RPMI8226 (cell line): ENCODE results near the gene HBS1L.

ENCODE experiments used
- DNase-seq: peaks from one replicate; pipeline ENCODE4 v3.0.0-alpha.2; 2015

Gene HBS1L

GRCh38 chr6:134943522-134944111, 111.0 kb downstream of the HBS1L start:
- DNase-seq = no peak

DNA sequence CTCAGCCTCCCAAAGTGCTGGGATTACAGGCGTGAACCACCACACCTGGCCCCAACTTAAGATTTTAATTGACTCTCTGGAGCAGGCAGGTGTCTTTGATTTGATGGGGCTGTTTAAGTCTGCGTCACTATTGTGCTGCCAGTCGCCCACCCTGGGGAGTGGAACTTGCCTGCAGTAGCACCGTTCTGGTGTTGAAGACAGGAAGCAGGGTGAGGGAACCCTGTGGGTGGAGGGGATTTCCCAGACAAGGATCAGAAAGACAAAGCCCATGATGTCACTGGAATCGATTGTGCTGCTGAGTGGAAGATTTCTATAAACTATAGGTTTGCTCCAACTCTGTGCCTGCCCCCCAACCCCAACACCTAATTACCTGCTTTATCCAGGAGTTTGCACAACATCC, 115.7 kb downstream of the HBS1L start:
- DNase-seq = no peak

GRCh38 chr6:134937426-134937825, 117.2 kb downstream of the HBS1L start:
- no peak for DNase-seq

DNA sequence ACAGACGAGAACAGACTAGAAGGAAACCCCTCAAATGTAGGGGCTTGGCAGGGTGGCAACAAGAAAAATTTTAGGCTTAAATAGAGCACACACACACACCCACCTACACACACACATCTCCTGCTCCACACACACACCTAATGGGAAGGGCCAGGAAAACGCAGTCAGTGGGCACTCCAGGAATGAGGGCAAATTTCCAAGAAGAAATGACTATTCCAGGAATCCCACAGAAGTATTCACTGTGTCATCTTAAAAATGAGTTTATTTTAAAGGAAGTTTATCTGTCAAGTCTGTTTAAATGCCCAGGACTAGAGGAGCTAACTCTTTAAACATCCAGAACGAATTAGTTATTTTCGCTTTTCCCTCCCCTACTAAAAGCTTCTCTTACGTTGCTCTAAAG, 117.7 kb downstream of the HBS1L start:
- no peak for DNase-seq

- no peak for DNase-seq
These were observed 118.1 kb downstream of the HBS1L start for GRCh38 chr6:134936476-134936875.

GRCh38 chr6:134934793-134935485, 119.7 kb downstream of the HBS1L start:
- DNase-seq = no peak

- DNase-seq = no peak
These were observed 121.8 kb downstream of the HBS1L start for GRCh38 chr6:134932535-134933470.

- DNase-seq = no peak
These were observed 122.5 kb downstream of the HBS1L start for GRCh38 chr6:134932098-134932497.

GRCh38 chr6:134930463-134930862, 124.2 kb downstream of the HBS1L start:
- no peak for DNase-seq

DNA sequence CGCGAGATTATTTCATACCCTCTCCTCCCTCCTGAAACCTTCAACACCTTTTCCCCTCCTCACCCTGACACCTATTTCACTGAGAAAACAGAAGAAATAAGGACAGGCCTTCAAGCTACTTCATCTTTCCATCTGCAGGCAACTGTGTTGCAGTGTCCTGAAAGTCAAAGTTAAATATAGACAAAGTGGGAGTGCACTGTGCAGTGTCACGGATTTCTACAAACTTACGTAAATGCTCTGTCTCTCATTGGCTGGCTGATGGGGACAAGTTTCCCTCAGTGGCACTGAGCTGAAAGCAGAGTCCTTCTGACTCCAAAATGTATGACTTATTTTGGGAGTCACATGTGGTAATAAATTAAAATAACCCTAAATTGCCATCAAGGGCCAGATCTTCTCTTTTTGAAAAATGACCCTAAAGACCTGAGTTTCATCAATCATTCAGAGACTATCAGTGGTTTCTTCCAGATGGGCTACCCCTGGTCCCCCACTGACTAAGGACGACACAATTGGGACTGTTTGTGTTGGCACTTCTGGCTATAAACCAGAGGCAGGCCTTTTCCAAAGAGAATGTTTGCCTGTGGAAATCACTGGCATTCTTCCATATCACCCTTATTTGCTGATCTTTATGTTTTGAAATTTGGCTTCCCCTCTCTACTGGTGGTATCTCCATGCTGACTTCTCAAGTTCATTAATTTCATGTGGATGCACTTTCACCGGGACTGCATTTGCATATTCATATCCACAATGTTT, 126.3 kb downstream of the HBS1L start:
- DNase-seq = no peak

- no peak for DNase-seq
These were observed 128.8 kb downstream of the HBS1L start for GRCh38 chr6:134925800-134926199.

GRCh38 chr6:134921721-134922261, 132.8 kb downstream of the HBS1L start:
- no peak for DNase-seq

DNA sequence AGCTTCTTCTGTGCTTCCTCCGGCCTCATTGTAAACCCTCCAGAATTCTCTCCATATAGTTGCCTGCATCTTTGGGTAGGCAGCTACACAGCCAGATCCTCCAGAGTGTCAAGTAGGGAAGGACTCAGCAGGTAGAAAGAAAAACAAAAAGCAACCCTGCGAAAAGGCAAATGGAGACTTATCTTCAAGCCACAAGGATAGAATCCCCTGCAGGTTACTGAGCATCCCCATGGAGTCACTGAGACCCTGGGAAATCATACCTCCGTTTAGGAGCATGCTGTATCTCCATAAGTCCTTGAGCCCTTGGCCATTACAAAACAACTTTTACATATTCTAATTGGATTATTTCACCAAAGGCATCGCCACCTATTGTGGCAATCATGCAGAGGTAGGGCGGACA, 133.3 kb downstream of the HBS1L start:
- no peak for DNase-seq

DNA sequence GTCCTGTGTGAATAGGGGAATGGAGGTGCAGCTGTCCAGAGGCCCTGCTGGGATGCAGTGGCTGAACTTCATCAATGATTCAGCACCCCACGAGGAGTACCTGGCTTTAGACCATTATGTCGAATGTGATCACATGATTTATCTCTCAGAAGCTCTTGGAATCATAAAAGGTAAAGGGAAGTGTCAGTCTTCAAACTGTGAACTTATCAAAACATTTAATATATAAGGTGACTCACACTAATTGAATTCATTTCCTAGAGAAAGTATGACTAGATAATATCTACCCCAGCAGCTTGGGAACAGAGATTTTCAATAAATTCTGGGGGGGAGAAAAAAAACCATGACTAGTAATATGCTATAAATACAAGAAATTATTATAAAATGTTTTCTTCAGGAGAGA, 134.2 kb downstream of the HBS1L start:
- no peak for DNase-seq

GRCh38 chr6:134918418-134918961, 136.1 kb downstream of the HBS1L start:
- no peak for DNase-seq

DNA sequence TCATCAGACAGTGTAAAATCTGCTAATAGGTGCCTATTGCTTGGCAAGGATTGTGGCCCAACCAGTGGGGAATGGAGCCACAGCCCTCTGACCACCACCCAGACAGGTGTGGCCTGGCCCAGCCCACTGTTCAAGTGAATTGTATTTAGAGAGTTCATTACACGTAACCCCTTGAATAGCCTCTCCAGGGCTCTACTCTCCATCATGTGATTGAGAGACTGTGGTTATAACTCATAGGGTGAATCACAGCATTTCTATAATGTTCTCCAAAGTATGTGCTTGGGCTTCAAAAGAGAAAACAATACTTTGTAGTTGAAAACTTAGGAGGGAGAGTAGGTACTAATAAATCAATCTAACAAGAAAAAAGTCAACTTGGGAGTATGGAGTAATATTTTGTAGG, 143.1 kb downstream of the HBS1L start:
- no peak for DNase-seq

DNA sequence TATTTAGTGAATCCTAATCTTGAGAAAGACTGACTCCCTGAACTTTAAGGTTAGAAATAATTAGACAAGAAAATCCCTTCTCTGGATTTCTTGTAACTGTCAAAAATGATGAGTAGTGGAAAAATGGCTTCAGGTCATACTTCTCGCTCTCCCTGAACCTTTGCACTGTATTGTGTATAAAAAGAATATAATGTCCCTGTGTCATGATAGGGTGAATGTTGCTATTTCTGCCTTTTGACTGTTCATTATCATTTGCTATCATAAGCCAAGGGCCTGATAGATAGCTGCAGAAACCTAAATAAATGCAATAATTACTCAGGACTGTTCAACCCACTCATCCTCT, 144.1 kb downstream of the HBS1L start:
- no peak for DNase-seq
